ENCODE measurements around the gene APH1B.

Gene APH1B

DNA sequence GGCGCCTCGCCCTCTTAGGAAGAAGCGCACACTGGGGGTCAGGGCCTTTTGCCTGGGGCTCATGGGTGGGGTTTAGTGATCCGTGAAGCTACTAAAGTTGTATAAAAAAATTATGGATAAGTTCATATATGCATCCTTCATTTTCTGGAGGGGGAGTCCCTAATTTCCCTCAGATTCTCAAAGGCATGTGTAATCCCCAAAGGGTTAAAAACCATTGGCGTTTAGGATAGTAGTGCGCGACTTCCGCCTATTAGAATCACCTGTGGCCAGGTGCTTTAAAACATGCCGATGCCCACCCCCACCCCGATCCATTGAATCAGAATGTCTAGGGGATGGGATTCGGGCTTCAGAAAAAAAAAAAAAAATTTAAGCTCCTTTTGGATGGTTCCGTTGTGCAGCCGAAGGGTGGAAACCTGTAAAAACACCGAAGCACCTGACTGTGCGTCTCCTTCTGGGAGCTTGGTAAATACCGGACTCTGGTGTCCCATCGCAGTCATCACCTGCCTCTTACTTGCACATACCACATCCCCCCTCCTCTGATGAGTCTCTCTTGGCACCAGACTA, 570 bp downstream of the APH1B start:
- peaks cover 24% of the 10 kb centered on the region; the same call in 1 of the 2 replicates for H3K27me3 ChIP-seq (ENCODE audit: insufficient read depth, low read length)
- H3K27ac ChIP-seq (ENCODE audit: low read depth, low read length) = peak overlapping the region; percentile 57; the same call in 1 of the 2 replicates
- peak overlapping the region; percentile 90 for H3K4me3 ChIP-seq (ENCODE audit: low read length)
- H3K9me3 ChIP-seq (ENCODE audit: insufficient read depth, low read depth, low read length) = no peaks in the 10 kb centered on the region
- H3K4me1 ChIP-seq (ENCODE audit: insufficient read depth, low read length) = peaks cover 23% of the 10 kb centered on the region
- H3K9ac ChIP-seq (ENCODE audit: low read depth, low read length) = peak overlapping the region; percentile 79
- 21% methylated on average over 16 of the region's 17 CpGs for WGBS
- peaks cover 4% of the 10 kb centered on the region; the same call in 1 of the 2 replicates for H3K36me3 ChIP-seq (ENCODE audit: insufficient read depth, low read length)

DNA sequence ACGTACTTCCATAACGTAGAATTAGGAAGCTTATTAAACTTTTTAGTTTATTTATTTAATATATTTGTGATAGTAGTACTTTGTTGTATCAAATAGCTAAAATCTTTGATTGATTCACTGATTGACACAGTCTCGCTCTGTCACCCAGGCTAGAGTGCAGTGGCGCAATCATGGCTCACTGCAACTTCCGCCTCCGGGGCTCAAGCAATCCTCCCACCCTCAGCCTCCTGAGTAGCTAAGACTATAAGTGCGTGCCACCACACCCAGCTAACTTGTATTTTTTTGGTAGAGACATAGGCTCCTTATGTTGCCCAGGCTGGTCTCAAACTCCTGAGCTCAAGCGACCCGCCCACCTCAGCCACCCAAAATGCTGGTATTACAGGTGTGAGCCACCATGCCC, 5.7 kb downstream of the APH1B start:
- Histone ChIP-seq H3K4me3 (ENCODE audit: low read length) (no peak overlapping the region), H3K9me3 (ENCODE audit: insufficient read depth, low read depth, low read length) (no peaks in the 10 kb centered on the region), H3K9ac (ENCODE audit: low read depth, low read length) (no peak overlapping the region), H3K36me3 (ENCODE audit: insufficient read depth, low read length) (peaks cover 18% of the 10 kb centered on the region), H3K27me3 (ENCODE audit: insufficient read depth, low read length) (peaks cover 5% of the 10 kb centered on the region; the same call in 1 of the 2 replicates), H3K4me1 (ENCODE audit: insufficient read depth, low read length) (peaks cover 6% of the 10 kb centered on the region; the same call in 1 of the 2 replicates), H3K27ac (ENCODE audit: low read depth, low read length) (no peak overlapping the region)
- 95% methylated on average over 7 of the region's 9 CpGs for WGBS

DNA sequence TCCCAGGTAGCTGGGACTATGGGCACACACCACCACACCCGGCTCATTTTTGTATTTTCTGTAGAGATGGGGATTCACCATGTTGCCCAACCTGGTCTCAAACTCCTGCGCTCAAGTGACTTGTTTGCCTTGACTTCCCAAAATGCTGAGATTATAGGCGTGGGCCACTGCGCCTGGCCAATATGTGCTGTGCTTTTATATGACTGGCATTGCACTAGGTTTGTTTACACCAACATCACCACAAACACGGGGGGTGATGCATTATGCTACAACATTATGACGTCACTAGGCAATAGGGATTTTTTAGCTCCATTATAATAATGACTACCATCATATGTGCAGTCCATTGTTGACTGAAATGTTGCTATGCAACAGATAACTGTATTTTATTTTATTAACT, 6.9 kb downstream of the APH1B start:
- H3K36me3 ChIP-seq (ENCODE audit: insufficient read depth, low read length) = peaks cover 18% of the 10 kb centered on the region
- H3K9me3 ChIP-seq (ENCODE audit: insufficient read depth, low read depth, low read length) = no peaks in the 10 kb centered on the region
- 97% methylated on average over 5 of the region's 6 CpGs for WGBS
- no peaks in the 10 kb centered on the region for H3K27me3 ChIP-seq (ENCODE audit: insufficient read depth, low read length)
- H3K27ac ChIP-seq (ENCODE audit: low read depth, low read length) = no peak overlapping the region
- H3K4me1 ChIP-seq (ENCODE audit: insufficient read depth, low read length) = no peaks in the 10 kb centered on the region
- no peak overlapping the region for H3K4me3 ChIP-seq (ENCODE audit: low read length)
- no peak overlapping the region for H3K9ac ChIP-seq (ENCODE audit: low read depth, low read length)

DNA sequence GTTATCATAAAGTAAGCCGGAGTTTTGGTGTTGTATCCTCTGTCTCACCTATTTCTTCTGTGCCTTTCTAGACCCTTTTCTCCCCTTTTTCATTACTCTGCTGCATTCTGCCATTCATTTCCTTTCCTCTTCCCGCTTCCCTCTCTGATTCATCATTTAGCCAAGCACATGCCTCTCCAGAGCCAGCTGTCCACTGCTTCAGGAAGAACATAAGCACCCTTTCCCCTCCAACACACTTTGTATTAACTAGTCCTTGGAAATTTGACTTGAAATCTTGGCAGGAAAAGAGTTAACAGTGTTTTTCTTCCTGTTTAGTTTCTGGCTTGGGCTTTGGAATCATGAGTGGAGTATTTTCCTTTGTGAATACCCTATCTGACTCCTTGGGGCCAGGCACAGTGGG, 9.7 kb downstream of the APH1B start:
- no peaks in the 10 kb centered on the region for H3K27me3 ChIP-seq (ENCODE audit: insufficient read depth, low read length)
- H3K4me1 ChIP-seq (ENCODE audit: insufficient read depth, low read length) = peaks cover 3% of the 10 kb centered on the region; the same call in 1 of the 2 replicates
- 89% methylated on average over 2 of the region's 2 CpGs for WGBS
- H3K36me3 ChIP-seq (ENCODE audit: insufficient read depth, low read length) = peaks cover 14% of the 10 kb centered on the region
- H3K9me3 ChIP-seq (ENCODE audit: insufficient read depth, low read depth, low read length) = no peaks in the 10 kb centered on the region
- H3K9ac ChIP-seq (ENCODE audit: low read depth, low read length) = no peak overlapping the region
- H3K27ac ChIP-seq (ENCODE audit: low read depth, low read length) = no peak overlapping the region
- H3K4me3 ChIP-seq (ENCODE audit: low read length) = no peak overlapping the region

DNA sequence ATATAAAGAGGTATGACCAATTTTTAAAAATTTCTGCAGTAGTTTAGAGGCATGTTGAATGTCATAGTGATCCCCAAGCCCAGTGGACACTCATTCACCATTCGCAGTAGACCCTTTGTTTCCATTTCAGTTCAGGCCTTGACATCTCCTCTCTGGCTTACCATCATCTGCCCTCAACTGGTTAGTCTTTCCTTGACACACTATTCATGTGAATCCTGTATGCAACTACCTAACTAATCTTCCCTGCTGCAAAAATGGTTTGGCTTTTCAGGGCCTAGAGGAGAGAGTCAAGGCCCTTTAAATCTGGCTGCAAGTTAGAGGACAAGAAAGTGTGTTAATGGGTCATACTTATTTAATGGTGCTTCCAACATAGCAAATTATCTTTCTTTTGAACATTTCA, 10.9 kb downstream of the APH1B start:
- 79% methylated on average over 1 of the region's 1 CpG for WGBS
- H3K36me3 ChIP-seq (ENCODE audit: insufficient read depth, low read length) = peaks cover 14% of the 10 kb centered on the region
- H3K27ac ChIP-seq (ENCODE audit: low read depth, low read length) = no peak overlapping the region
- H3K4me3 ChIP-seq (ENCODE audit: low read length) = no peak overlapping the region
- H3K27me3 ChIP-seq (ENCODE audit: insufficient read depth, low read length) = no peaks in the 10 kb centered on the region
- peaks cover 3% of the 10 kb centered on the region; the same call in 1 of the 2 replicates for H3K4me1 ChIP-seq (ENCODE audit: insufficient read depth, low read length)
- no peaks in the 10 kb centered on the region for H3K9me3 ChIP-seq (ENCODE audit: insufficient read depth, low read depth, low read length)
- no peak overlapping the region for H3K9ac ChIP-seq (ENCODE audit: low read depth, low read length)

DNA sequence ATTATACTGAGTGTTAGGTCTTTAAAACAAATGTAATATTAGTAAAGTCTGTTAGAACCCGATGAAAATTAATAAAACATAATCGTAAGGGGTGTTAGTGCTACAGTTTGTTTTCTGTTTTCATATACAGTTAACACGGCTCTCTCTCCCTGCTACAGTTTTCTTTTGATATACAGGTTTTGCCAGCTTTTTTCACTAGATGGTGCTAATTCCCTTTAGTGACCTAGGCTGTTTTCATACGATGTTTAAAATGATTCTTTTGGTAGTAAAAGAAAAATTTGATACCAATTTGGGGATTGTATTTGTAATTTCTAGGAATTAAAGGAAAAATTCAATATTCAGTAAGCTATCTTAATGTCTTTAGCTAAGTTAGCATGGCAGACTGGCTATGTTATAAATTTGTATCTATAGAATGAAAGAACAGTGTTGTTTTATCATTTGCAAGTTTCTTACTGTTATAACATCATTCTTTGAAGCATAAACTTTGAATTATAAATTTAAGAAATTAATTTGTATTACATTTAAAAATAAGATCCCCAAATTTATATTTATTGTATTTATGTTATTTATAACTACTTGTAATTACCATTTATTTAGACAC, 11.5 kb downstream of the APH1B start:
- Histone ChIP-seq H3K9ac (ENCODE audit: low read depth, low read length) (no peak overlapping the region), H3K27me3 (ENCODE audit: insufficient read depth, low read length) (no peaks in the 10 kb centered on the region), H3K27ac (ENCODE audit: low read depth, low read length) (no peak overlapping the region), H3K9me3 (ENCODE audit: insufficient read depth, low read depth, low read length) (no peaks in the 10 kb centered on the region), H3K36me3 (ENCODE audit: insufficient read depth, low read length) (peaks cover 14% of the 10 kb centered on the region), H3K4me1 (ENCODE audit: insufficient read depth, low read length) (peaks cover 3% of the 10 kb centered on the region; the same call in 1 of the 2 replicates), H3K4me3 (ENCODE audit: low read length) (no peak overlapping the region)
- WGBS = 42% methylated on average over 4 of the region's 4 CpGs

DNA sequence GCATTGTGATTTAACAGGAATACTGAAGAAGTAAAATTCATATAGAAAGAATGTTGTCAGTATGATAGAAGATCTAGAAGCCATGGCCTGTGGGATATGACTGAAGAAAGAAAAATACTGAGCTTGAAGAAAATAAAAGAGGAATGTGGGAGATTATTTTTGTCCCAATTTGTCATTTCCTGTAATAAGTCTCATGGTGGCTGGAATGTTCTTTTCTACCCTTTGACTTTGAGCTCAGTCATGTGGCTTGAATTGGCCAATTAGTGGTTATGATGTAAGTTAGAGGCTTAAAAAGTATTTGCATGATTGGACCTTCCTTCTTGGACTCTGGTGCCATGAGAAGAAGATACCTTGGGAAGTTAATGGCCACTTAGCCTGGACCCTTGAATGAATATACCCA, 14.1 kb downstream of the APH1B start:
- no peak overlapping the region for H3K9ac ChIP-seq (ENCODE audit: low read depth, low read length)
- H3K27ac ChIP-seq (ENCODE audit: low read depth, low read length) = no peak overlapping the region
- no peak overlapping the region for H3K4me3 ChIP-seq (ENCODE audit: low read length)
- H3K9me3 ChIP-seq (ENCODE audit: insufficient read depth, low read depth, low read length) = no peaks in the 10 kb centered on the region
- no peaks in the 10 kb centered on the region for H3K27me3 ChIP-seq (ENCODE audit: insufficient read depth, low read length)
- H3K4me1 ChIP-seq (ENCODE audit: insufficient read depth, low read length) = peaks cover 3% of the 10 kb centered on the region; the same call in 1 of the 2 replicates
- 0 out of 2 replicates have a peak, but pooled peaks cover 4% of the 10 kb centered on the region for H3K36me3 ChIP-seq (ENCODE audit: insufficient read depth, low read length)

DNA sequence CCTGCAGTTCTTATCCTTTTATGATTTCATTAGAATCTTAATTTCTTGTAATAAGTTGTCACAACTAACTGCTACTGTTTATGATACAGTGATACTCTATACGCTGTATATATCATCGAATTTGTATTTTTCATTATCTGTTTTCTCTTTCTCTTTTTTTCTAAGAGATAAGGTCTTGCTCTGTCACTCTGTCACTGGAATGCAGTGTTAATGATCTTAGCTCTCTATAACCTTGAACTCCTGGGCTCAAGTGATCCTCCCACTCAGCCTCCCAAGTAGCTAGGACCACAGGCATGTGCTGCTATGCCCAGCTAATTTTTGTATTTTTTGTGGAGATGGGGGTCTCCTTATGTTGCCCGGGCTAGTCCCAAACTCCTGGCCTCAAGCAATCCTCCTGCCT, 14.8 kb downstream of the APH1B start:
- Histone ChIP-seq H3K36me3 (ENCODE audit: insufficient read depth, low read length) (0 out of 2 replicates have a peak, but pooled peaks cover 4% of the 10 kb centered on the region), H3K27me3 (ENCODE audit: insufficient read depth, low read length) (no peaks in the 10 kb centered on the region), H3K9me3 (ENCODE audit: insufficient read depth, low read depth, low read length) (no peaks in the 10 kb centered on the region), H3K9ac (ENCODE audit: low read depth, low read length) (no peak overlapping the region), H3K27ac (ENCODE audit: low read depth, low read length) (no peak overlapping the region), H3K4me1 (ENCODE audit: insufficient read depth, low read length) (peaks cover 3% of the 10 kb centered on the region; the same call in 1 of the 2 replicates), H3K4me3 (ENCODE audit: low read length) (no peak overlapping the region)
- 100% methylated on average over 1 of the region's 3 CpGs for WGBS

DNA sequence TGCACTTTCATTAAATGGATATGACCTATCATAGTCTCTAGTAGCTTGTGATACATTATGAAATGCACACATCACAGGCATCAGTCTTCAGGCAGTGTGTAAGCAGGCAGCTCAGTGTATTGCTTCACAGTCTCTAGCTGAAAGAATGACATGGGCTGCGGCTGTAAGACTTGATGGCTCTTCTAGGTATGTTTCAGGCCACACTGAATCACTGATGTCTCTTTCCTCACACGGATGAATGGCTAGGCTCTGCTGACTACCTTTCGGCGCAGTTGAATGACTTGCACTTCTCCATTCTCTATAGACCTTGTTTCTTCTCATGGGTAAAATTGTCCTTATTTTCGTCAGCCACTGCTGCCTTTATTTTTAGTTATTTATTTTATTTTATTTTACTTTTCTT, 15.4 kb downstream of the APH1B start:
- Histone ChIP-seq H3K4me1 (ENCODE audit: insufficient read depth, low read length) (peaks cover 3% of the 10 kb centered on the region; the same call in 1 of the 2 replicates), H3K27me3 (ENCODE audit: insufficient read depth, low read length) (no peaks in the 10 kb centered on the region), H3K9me3 (ENCODE audit: insufficient read depth, low read depth, low read length) (no peaks in the 10 kb centered on the region), H3K36me3 (ENCODE audit: insufficient read depth, low read length) (0 out of 2 replicates have a peak, but pooled peaks cover 3% of the 10 kb centered on the region), H3K27ac (ENCODE audit: low read depth, low read length) (no peak overlapping the region), H3K4me3 (ENCODE audit: low read length) (no peak overlapping the region), H3K9ac (ENCODE audit: low read depth, low read length) (no peak overlapping the region)
- 95% methylated on average over 4 of the region's 5 CpGs for WGBS

DNA sequence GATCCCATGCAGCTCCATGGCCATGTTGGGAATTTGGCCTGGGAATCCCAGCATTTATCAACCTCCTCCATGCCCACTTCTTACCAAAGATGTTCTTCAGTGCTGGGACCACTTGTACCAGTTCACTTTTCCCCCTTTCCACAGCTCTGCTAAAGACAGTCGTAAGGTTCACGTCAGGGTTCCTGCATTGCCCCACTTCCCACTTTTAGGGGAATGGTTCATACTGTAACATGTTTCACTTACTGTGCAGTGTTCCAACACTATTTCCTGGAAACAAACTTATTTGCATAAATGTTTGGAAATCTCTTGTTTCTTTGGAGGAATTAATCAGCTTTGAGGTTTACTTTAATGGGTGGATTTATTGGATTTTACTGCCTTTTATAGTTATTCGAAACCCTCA, 17.0 kb downstream of the APH1B start:
- H3K27me3 ChIP-seq (ENCODE audit: insufficient read depth, low read length) = no peaks in the 10 kb centered on the region
- WGBS = 95% methylated on average over 3 of the region's 3 CpGs

DNA sequence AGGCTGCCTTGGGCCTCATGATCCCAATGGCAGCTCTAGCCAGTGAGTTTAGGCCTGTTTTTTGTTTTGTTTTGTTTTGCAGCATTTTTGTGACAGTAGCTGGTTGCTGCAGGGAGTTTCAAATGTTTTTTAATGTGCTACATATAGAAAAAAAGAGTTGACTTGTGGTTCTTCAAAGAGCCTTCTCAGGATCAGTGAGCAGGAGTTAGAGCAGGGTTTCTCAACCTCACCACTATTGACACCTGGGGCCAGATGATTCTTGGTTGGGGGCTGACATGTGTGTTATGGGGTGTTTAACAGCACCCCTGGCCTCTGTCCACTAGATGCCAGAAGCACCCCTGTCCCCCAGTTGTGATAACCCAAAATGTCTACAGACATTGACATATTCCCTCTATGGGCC, 17.9 kb downstream of the APH1B start:
- no peaks in the 10 kb centered on the region for H3K27me3 ChIP-seq (ENCODE audit: insufficient read depth, low read length)
- no peaks in the 10 kb centered on the region for H3K9me3 ChIP-seq (ENCODE audit: insufficient read depth, low read depth, low read length)
- H3K4me1 ChIP-seq (ENCODE audit: insufficient read depth, low read length) = peaks cover 3% of the 10 kb centered on the region; the same call in 1 of the 2 replicates
- no peak overlapping the region for H3K9ac ChIP-seq (ENCODE audit: low read depth, low read length)
- H3K4me3 ChIP-seq (ENCODE audit: low read length) = no peak overlapping the region
- no peaks in the 10 kb centered on the region for H3K36me3 ChIP-seq (ENCODE audit: insufficient read depth, low read length)
- no peak overlapping the region for H3K27ac ChIP-seq (ENCODE audit: low read depth, low read length)

More for the DNA sequence above, 17.0 kb downstream of the APH1B start:
- no peak overlapping the region for H3K9ac ChIP-seq (ENCODE audit: low read depth, low read length)
- H3K9me3 ChIP-seq (ENCODE audit: insufficient read depth, low read depth, low read length) = no peaks in the 10 kb centered on the region
- peaks cover 3% of the 10 kb centered on the region; the same call in 1 of the 2 replicates for H3K4me1 ChIP-seq (ENCODE audit: insufficient read depth, low read length)
- no peaks in the 10 kb centered on the region for H3K36me3 ChIP-seq (ENCODE audit: insufficient read depth, low read length)
- H3K27ac ChIP-seq (ENCODE audit: low read depth, low read length) = no peak overlapping the region
- no peak overlapping the region for H3K4me3 ChIP-seq (ENCODE audit: low read length)

All from HUES64 (cell line).